Esophagus (tissue), 2 donors: ENCODE results near the gene IL12RB1. TPM values are rescaled to one million over a fixed set of nuclear protein-coding genes. Genes with fewer than 3 reads are reported as not detected.

ENCODE experiments used
- H3K27ac ChIP-seq, 2 donors: one replicate each; pipeline ENCODE4 v1.5.1; 2013; ENCODE audit warnings: low read depth in 2 of 2, mild to moderate bottlenecking in 2 of 2, inconsistent platforms in 1 of 2, low read length in 1 of 2, moderate library complexity in 1 of 2
- H3K27me3 ChIP-seq, 2 donors: one replicate each; pipeline ENCODE4 v1.6.1; 2013; ENCODE audit warnings: low read length in 2 of 2, control low read depth in 1 of 2, mild to moderate bottlenecking in 1 of 2; ENCODE audit not compliant: insufficient read depth in 2 of 2, control insufficient read depth in 1 of 2
- H3K36me3 ChIP-seq, 2 donors: one replicate each; pipeline ENCODE4 v1.6.1; 2013; ENCODE audit warnings: low read length in 1 of 2; ENCODE audit not compliant: control insufficient read depth in 2 of 2, insufficient read depth in 2 of 2
- H3K4me1 ChIP-seq, 2 donors: one replicate each; pipeline ENCODE4 v1.6.1; 2013; ENCODE audit warnings: low read length in 1 of 2; ENCODE audit not compliant: control insufficient read depth in 2 of 2, insufficient read depth in 2 of 2
- H3K4me3 ChIP-seq, 2 donors: one replicate each; pipeline ENCODE4 v1.5.1; 2013; ENCODE audit warnings: low read length in 2 of 2, mild to moderate bottlenecking in 2 of 2, low read depth in 1 of 2, moderate library complexity in 1 of 2
- H3K9me3 ChIP-seq, 2 donors: one replicate each; pipeline ENCODE4 v1.6.1; 2013; ENCODE audit warnings: mild to moderate bottlenecking in 2 of 2, low read depth in 1 of 2, low read length in 1 of 2, moderate library complexity in 1 of 2; ENCODE audit not compliant: control insufficient read depth in 2 of 2, insufficient read depth in 1 of 2
- WGBS, 2 donors: extraction: QIAGEN DNeasy Blood & Tissue Kit; methylation state at CpG; one replicate each; pipeline ENCODE4 v1.1.7; 2013; 5-methylcytosine and 5-hydroxymethylcytosine counted together
- polyA plus RNA-seq, 2 donors: library from polyadenylated mRNA; stranded (reverse); fragments of 200-250 nt; gene quantifications; one replicate each; pipeline ENCODE4 v1.2.3, GENCODE V29; 2013
- donor health status: healthy with polysubstance abuse.
- donor health status: Bipolar disorder and iron deficiency.

The IL12RB1 gene
- polyA plus RNA-seq, 2 donors: 0.40 to 0.51 TPM

DNA sequence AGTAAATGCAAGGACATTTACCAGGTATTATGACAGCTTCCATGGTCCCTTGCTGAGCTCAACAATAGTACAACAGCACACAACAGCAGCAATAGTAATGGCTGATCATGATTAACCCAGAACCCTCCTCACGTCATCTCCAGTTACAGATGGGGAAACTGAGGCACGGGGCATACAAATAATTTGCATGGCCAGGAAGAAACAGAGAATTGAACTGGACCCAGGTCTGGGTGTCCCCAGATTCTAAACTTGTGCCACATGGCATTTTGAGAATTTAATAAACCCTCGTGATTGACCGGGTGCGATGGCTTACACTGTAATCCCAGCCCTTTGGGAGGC is 18.0 kb upstream of the IL12RB1 start:
- peaks cover 5 to 13% of the 10 kb centered on the region in 2 donors for H3K4me1 ChIP-seq
- H3K36me3 ChIP-seq: no peaks in the 10 kb centered on the region
- peak overlapping the region in 1 of 2 donors; percentile 35 for H3K4me3 ChIP-seq
- 65 to 69% methylated on average over 5 of the region's 5 CpGs for WGBS, 2 donors
- H3K27ac ChIP-seq: no peak overlapping the region
- H3K27me3 ChIP-seq: no peaks in the 10 kb centered on the region
- H3K9me3 ChIP-seq: no peaks in the 10 kb centered on the region

DNA sequence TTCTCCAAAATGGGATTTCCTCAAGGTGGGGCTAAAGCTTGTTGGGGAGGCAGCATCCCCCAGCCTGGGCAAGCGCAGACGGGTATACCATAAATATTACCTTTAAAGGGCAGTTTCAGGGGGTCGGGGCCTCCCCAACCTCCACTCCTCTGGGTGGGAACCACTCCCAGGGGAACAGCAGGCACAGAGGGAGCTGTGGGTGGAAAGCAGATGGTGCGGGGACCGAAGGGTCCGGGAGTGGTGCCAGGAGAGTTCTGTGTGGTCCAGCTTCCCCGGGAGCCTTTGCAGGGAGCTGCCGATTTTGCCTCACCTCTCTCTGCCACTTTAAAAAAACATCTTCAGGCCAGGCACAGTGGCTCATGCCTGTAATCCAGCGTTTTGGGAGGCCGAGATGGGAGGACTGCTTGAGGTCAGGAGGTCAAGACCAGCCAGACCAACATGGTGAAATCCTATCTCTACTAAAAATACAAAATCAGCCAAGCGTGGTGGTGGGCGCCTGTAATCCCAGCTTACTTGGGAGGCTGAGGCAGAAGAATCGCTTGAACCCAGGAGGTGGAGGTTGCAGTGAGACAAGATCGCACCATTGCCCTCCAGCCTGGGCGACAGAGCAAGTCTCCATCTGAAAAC is 16.3 kb upstream of the IL12RB1 start:
- Histone ChIP-seq H3K4me3 (no peak overlapping the region), H3K27me3 (no peaks in the 10 kb centered on the region)
- WGBS, 2 donors: 76 to 79% methylated on average over 15 of the region's 15 CpGs

DNA sequence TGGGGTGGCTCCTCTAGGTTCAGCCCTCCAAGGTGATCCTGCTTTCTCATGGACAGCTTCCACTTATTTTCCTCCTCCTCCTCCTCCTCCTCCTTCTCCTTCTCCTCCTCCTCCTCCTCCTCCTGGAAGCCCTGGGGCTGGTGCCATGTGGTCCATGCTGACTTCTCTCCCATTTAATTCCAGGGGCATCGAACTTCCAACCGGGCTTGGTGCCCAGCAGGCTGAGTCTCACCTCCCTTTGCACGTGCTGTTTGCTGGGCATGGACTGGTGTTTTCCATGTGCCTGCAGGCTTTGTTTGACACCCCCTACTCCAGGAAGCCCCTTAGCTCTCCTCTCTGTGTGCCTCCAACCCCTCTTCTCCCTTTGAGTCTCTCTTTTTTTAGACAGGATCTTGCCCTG is 14.5 kb upstream of the IL12RB1 start:
- Histone ChIP-seq H3K4me3 (no peak overlapping the region), H3K4me1 (peaks cover 8 to 21% of the 10 kb centered on the region in 2 donors), H3K36me3 (no peaks in the 10 kb centered on the region), H3K27me3 (no peaks in the 10 kb centered on the region), H3K27ac (no peak overlapping the region), H3K9me3 (no peaks in the 10 kb centered on the region)
- WGBS, 2 donors: 60 to 61% methylated on average over 2 to 3 of the region's 3 CpGs

More for the DNA sequence above, 16.3 kb upstream of the IL12RB1 start:
- no peaks in the 10 kb centered on the region for H3K36me3 ChIP-seq
- no peak overlapping the region for H3K27ac ChIP-seq
- H3K9me3 ChIP-seq: no peaks in the 10 kb centered on the region
- peaks cover 5 to 17% of the 10 kb centered on the region in 2 donors for H3K4me1 ChIP-seq

DNA sequence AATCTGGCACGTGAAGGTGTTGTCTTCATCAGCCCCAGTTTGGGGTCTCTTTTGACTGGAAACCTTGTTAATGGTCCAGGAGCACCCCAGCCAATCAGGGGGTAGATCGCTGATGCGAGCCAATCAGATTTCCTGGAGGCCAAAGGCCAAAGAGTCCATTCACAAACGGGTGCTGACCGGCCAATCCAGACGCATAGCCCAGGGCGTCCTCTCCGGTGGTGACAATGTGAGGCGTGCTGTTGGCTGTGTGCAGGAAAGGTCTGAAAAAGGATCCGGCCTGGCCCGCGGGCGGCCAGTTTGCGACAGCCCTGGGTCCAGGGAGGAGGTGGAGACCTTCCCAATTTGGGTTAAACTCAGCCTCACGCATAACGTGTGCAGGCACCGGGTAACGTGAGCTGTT is 14.0 kb upstream of the IL12RB1 start:
- Histone ChIP-seq H3K27me3 (no peaks in the 10 kb centered on the region), H3K36me3 (no peaks in the 10 kb centered on the region), H3K4me3 (no peak overlapping the region), H3K9me3 (no peaks in the 10 kb centered on the region), H3K27ac (no peak overlapping the region), H3K4me1 (peaks cover 8 to 21% of the 10 kb centered on the region in 2 donors)
- WGBS, 2 donors: 56 to 65% methylated on average over 18 of the region's 18 CpGs

DNA sequence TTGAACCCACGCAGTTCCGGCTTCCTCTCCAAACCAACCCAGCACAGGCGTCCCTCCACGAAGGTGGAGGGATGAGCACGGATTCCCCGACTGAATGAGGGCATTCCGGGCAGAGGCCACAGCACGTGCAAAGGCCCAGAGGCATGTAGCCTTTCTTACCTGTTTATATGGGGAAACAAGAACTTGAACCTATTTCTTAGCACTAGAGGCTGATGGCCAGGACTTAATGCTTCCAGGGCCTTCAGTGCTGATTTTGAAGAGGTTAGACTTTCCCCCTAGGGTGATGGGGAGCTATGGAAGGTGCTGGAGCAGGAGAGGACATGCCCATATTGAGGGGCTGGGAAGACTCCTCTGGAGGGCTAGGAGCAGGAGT is 12.9 kb upstream of the IL12RB1 start:
- H3K9me3 ChIP-seq: no peaks in the 10 kb centered on the region
- H3K4me1 ChIP-seq: peaks cover 5 to 18% of the 10 kb centered on the region in 2 donors
- no peaks in the 10 kb centered on the region for H3K27me3 ChIP-seq
- no peaks in the 10 kb centered on the region for H3K36me3 ChIP-seq
- 77 to 78% methylated on average over 8 of the region's 8 CpGs for WGBS, 2 donors
- H3K4me3 ChIP-seq: no peak overlapping the region
- no peak overlapping the region for H3K27ac ChIP-seq

DNA sequence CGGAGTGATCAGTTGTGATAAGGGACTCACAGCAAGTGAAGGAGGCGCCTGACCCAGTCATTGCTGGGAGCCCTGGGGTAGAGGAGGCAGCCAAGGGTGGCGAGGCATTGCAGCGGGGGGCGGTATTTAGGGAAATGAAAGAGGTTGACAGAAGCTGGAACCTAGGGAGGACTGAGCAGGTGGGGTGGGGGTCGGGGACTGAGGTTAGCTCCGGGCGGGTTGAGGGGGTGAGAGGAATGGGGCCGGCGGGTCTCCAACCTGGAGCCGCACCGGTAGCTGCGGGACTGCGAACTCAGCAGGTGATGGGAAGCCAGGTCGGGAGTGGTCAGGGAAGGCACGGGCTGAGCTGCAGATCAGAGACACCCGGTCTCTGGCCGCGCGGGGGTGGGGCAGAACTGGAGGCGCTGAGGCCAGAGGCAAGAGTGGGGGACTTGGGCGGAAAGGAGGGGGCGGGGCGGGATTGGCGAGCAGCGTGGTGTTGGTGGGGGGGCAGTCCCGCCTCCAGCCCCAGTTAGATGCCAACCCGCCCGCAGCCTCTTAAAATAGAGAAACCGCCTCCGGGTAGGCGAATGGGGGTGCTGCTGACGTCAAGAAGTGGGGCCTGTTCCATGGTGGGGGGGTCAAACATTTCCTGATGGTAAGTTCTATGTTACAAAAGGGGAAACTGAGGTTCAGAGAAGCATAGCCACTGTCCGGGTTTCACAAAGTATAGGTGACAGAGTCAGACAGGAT is 12.3 kb upstream of the IL12RB1 start:
- Histone ChIP-seq H3K27ac (no peak overlapping the region), H3K4me1 (peaks cover 3 to 14% of the 10 kb centered on the region in 2 donors), H3K4me3 (peak overlapping the region in 1 of 2 donors; percentile 8), H3K27me3 (no peaks in the 10 kb centered on the region), H3K36me3 (no peaks in the 10 kb centered on the region), H3K9me3 (no peaks in the 10 kb centered on the region)
- 6 to 7% methylated on average over 31 to 34 of the region's 34 CpGs for WGBS, 2 donors

DNA sequence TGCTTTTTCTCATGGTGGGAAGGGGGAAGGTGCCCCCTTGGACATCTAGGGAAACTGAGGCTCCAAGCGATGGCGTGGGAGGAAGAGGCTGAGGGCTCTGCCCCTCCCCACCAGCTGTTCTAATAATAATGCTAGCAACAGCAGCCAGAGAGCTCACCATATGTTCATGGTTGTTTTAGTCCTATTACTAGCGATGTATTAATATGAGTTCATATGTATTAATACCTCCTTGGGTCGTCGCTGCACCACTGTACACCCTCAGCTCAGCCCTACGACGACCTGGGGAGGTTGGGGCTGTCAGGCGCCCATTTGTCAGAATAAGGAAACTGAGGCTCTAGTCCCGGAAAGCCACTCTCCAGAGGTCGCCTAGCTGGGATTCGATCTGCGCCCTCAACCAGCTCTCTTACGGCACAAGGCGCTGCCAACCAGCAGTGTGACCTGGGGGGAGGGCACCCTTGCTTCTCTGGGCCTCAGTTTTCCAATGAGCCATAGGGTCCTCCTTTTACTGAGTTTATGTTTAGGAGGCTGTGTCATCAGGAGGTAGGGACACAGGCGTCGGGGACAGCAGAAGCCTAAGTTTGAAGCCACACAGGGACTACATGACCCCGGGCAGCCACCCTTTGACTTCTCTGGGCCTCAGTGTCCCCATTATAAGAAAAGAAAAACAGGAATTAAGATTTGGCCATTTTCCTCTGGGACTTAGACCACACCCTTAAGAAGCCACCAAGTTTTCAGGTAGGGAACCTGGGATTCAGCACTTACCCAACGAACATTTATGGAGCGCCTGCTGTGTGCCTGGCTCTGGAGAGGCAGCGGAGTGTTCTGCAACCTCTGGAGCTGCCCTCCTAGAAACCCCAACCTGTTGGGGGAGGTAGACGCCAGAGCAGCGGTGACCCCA is 11.5 kb upstream of the IL12RB1 start:
- 24 to 34% methylated on average over 22 of the region's 22 CpGs for WGBS, 2 donors
- H3K4me3 ChIP-seq: peak overlapping the region; percentile 33 to 43

DNA sequence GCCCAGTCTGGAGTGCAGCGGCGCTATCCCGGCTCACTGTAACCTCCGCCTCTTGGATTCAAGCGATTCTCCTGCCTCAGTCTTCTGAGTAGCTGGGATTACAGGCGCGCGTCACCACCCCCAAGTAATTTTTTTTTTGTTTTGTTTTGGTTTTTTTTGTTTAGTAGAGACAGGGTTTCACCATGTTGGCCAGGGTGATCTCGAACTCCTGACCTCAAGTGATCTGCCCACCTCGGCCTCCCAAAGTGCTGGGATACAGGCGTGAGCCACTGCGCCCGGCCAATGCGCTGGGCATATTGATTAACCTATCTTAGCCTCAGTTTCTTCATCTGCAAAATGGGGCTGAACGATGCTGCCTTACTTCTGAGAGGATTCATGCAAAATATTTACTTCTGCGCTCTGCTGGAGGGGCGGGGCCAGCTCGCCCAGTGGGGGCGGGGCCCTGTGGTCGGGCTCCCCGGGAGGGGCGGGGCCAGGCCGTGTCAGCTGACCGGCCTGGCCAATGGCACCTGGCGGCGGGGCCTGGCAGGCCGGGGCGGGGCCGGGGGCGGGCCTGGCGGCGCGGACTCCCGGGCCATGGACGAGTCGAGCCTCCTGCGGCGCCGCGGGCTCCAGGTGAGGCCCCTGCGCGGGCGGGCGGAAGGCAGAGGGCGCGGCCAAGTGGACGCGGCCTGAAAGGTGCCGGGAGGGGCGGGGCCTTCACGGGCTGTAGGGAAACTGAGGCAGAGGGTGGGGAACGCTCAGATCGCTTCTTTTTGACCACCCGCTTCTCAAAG is 10.7 kb upstream of the IL12RB1 start, which contains the start of gene MAST3:
Gene MAST3, plus strand, starts transcription at position 562 of the 776 bp plus-strand sequence. Its CDS starts 15 bp downstream, at position 577.
- Histone ChIP-seq H3K4me1 (peaks cover 3 to 11% of the 10 kb centered on the region in 2 donors), H3K4me3 (peak within 1 kb of the TSS; percentile 33 to 43), H3K36me3 (no peaks in the 10 kb centered on the region), H3K9me3 (no peaks in the 10 kb centered on the region), H3K27me3 (no peaks in the 10 kb centered on the region), H3K27ac (no peak within 1 kb of the TSS)
- WGBS, 2 donors: 22 to 23% methylated on average over 49 to 54 of the region's 54 CpGs

More for the DNA sequence above, 11.5 kb upstream of the IL12RB1 start:
- Histone ChIP-seq H3K4me1 (peaks cover 3 to 11% of the 10 kb centered on the region in 2 donors), H3K27ac (no peak overlapping the region), H3K36me3 (no peaks in the 10 kb centered on the region), H3K27me3 (no peaks in the 10 kb centered on the region), H3K9me3 (no peaks in the 10 kb centered on the region)

DNA sequence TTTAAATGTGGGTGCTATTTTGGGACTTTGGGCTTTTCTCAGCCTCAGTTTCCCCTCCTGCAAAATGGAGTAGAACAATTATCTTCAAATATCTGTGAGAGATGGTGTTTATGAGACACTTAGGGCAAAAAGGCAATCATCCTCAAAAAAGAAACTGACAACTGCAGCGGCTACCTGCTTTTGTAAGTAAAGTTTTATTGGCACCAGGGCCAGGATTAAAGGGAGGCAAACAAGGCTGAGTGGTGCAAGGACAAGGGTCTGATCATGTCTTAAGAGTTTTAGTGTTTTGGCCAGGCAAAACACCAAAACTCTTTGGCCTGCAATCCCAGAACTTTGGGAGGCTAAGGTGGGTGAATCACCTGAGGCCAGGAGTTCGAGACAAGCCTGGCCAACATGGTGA is 9.5 kb upstream of the IL12RB1 start:
- Histone ChIP-seq H3K4me3 (no peak overlapping the region), H3K36me3 (no peaks in the 10 kb centered on the region), H3K9me3 (no peaks in the 10 kb centered on the region), H3K27ac (no peak overlapping the region), H3K27me3 (no peaks in the 10 kb centered on the region), H3K4me1 (peaks cover 3 to 11% of the 10 kb centered on the region in 2 donors)
- 82 to 93% methylated on average over 2 of the region's 2 CpGs for WGBS, 2 donors
